Pancreas (tissue), 10 donors: ENCODE data around the gene GPC6. TPM values are rescaled to one million over a fixed set of nuclear protein-coding genes. Genes with fewer than 3 reads are reported as not detected.
"Not testable (repeated sequence)": the region's sequence is repeated elsewhere in the genome, so short reads cannot be mapped to it uniquely, and the experiment has no call there.

Source experiments
- ATAC-seq, 4 donors: fragments of 200-7000 bp; cut with Tn5 transposase; one replicate each; pipeline versions ENCODE4 v1.8.0 to v1.9.1; 2020; ENCODE audit warnings: mild to moderate bottlenecking in 4 of 4, moderate library complexity in 4 of 4
- DNase-seq, 6 donors: peaks; one replicate each; pipeline ENCODE4 v3.0.0-alpha.2; 2020
- FAIRE-seq: peaks from 2 replicates; lab custom pipeline; 2012; peaks lifted over from hg19 to GRCh38; lab: Jason Lieb, UNC
- H3K27ac ChIP-seq, 4 donors: fragments of 200-600 bp; sonication (generic); 1 replicate in 3 of 4; 2 replicates in 1 of 4; pipeline versions ENCODE4 v1.5.0 to v1.8.0; 2020
- H3K27me3 ChIP-seq, 4 donors: fragments of 200-600 bp; one replicate each; pipeline ENCODE4 v1.8.0; 2021
- H3K36me3 ChIP-seq, 3 donors: fragments of 200-600 bp; sonication (generic) in 1 of 3; one replicate each; pipeline versions ENCODE4 v1.5.0 to v1.8.0; 2020 to 2021
- H3K4me1 ChIP-seq, 3 donors: fragments of 200-600 bp; one replicate each; pipeline ENCODE4 v1.8.0; 2021
- H3K4me3 ChIP-seq, 4 donors: fragments of 200-600 bp; sonication (generic) in 2 of 4; one replicate each; pipeline versions ENCODE4 v1.5.0 to v1.8.0; 2020 to 2021
- H3K9me3 ChIP-seq, 4 donors: fragments of 200-600 bp; one replicate each; pipeline ENCODE4 v1.8.0; 2021
- WGBS, 2 donors: extraction: QIAGEN DNeasy Blood & Tissue Kit; methylation state at CpG; one replicate each; pipeline ENCODE4 v1.1.7; 2013; 5-methylcytosine and 5-hydroxymethylcytosine counted together
- intact Hi-C, 3 donors: fragments of 100-400 bp; cut with DNase I; formaldehyde crosslinking; loops; one replicate each; pipeline versions ENCODE4 v1.11.1 to v1.14.2; 2022
- polyA plus RNA-seq, 2 donors: library from polyadenylated mRNA; stranded (reverse); fragments of 200-250 nt; gene quantifications; one replicate each; pipeline ENCODE4 v1.2.3, GENCODE V29; 2013
- total RNA-seq, 6 donors: library from RNA; stranded (reverse); fragmentation: NEBNext Ultra II Directional in 4 of 6; extraction: Animal tissue kit (Norgen Biotek cat#: 25700) in 4 of 6; gene quantifications; one replicate each; pipeline versions ENCODE4 v1.2.1 to v1.2.4, GENCODE V29; 2021 to 2023
- TF ChIP-seq, protein P1 (sequence below), 4 donors: fragments of 200-600 bp; sonication (generic) in 3 of 4; IDR thresholded peaks; one replicate each; pipeline versions ENCODE4 v1.5.0 to v1.8.0; 2021; ENCODE audit warnings: antibody characterized with exemption in 4 of 4
- donor health status: healthy with polysubstance abuse.
- donor health status: DM: no; HTN: no; CAD: no; lungs with moderate emphysema.
- donor health status: DM: no; HTN: no; CAD: no.
- donor health status: control.
- donor health status: control.
- donor health status: Bipolar disorder and iron deficiency.
- donor health status: DM: yes; HTN: yes; CAD: no.
- donor health status: DM: no; HTN: no; CAD: no.
- donor health status: DM: no; HTN: no; CAD: no.
- donor health status: DM: yes; HTN: yes; CAD: no.

Gene GPC6
- total and polyA plus RNA-seq, 8 donors, result 0.23 to 3.3 (median 1.2) TPM

DNA sequence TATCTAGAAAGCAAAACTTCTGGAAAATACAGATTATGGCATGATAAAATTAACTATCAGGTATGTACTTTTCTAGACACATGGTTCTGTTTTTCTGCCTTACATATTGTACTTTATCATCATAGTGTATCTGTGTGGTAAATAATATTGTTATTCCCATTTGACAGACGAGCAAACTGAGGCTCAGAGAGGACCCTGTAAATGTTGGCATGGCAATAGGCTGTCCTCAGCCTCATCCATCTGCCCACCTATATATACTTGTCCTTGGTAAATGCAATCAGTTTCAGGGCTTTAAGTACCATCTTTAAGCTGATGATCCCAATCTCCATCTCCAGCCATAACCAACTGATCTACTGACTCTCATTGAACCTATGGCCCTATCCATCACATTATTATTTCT lies 1074.9 kb downstream of the GPC6 start:
- intact Hi-C loops, result no loop called here
- ATAC-seq (no peak), DNase-seq (no peak), FAIRE-seq (no peak)
- Histone ChIP-seq H3K27ac (no peak overlapping the region), H3K36me3 (no peaks in the 10 kb centered on the region), H3K27me3 (no peaks in the 10 kb centered on the region), H3K4me1 (no peaks in the 10 kb centered on the region), H3K4me3 (no peak overlapping the region), H3K9me3 (no peaks in the 10 kb centered on the region)
- WGBS, 2 donors, result 66 to 88% methylated on average over 1 of the region's 1 CpG
- TF ChIP-seq, protein P1, sequence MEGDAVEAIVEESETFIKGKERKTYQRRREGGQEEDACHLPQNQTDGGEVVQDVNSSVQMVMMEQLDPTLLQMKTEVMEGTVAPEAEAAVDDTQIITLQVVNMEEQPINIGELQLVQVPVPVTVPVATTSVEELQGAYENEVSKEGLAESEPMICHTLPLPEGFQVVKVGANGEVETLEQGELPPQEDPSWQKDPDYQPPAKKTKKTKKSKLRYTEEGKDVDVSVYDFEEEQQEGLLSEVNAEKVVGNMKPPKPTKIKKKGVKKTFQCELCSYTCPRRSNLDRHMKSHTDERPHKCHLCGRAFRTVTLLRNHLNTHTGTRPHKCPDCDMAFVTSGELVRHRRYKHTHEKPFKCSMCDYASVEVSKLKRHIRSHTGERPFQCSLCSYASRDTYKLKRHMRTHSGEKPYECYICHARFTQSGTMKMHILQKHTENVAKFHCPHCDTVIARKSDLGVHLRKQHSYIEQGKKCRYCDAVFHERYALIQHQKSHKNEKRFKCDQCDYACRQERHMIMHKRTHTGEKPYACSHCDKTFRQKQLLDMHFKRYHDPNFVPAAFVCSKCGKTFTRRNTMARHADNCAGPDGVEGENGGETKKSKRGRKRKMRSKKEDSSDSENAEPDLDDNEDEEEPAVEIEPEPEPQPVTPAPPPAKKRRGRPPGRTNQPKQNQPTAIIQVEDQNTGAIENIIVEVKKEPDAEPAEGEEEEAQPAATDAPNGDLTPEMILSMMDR (IDR thresholded peaks at IDR 0.05), result no peak

DNA sequence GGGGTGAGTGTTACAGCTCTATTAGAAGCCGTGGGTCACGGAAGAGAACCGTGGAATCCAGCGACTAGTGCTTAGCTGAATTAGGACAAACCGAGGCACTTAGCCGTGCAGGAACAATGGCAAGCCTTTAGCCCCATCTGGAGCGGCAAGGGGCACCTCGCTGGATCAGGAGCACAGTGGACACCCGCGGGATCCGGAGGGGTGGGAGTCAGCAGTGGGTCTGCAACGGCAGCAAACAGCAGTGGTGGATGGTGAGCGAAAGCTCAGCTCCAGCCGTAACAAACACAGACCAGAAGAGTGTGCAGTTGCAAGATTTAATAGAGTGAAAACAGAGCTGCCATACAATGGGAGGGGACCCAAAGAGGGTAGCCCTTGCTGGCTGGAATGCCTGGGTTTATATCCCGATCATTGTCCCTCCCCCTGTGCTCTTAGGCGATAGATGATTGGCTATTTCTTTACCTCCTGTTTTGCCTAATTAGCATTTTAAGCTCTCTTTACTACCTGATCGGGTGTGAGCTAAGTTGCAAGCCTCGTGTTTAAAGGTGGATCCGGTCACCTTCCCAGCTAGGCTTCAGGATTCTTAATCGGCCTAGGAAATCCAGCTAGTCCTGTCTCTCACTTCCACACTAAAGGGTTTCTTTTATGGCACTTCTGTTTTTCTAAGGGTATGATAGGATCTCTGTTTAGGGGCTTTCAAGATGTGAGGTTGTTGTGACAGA lies 1076.4 kb downstream of the GPC6 start:
- FAIRE-seq, H3K27ac ChIP-seq, intact Hi-C loops, H3K4me3 ChIP-seq, ATAC-seq, H3K27me3 ChIP-seq, H3K36me3 ChIP-seq, H3K4me1 ChIP-seq, H3K9me3 ChIP-seq: not testable (repeated sequence)
- DNase-seq, result peak in 1 of 6 donors; percentile 22
- WGBS, 2 donors, result 93 to 94% methylated on average over 20 of the region's 20 CpGs

DNA sequence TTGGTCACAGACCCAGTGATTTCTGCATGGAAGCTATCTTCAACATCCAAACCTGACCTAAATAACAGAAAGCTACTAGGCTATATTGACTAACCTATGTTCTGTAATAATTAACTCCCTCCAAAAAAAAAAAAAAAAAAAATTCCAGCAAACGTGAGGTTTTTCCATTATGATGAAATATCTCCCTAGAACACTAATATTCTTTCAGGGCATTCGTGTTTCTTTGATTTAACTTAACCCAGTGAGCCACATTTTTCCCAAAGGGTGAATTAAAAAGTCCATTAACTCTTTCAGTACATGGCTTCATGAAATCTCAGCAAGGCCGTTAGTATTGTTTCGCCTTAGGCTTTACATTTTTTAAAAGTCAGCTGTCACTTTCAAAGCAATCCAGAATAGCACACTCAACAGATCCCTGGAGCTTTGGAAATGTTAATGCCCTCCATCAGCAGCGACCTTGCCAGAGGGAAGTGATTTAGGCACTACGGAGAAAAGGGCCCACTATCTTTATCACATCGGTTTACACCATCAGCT lies 1077.1 kb downstream of the GPC6 start:
- TF ChIP-seq, protein P1 (IDR thresholded peaks at IDR 0.05), result no peak
- Histone ChIP-seq H3K9me3 (no peaks in the 10 kb centered on the region), H3K4me1 (no peaks in the 10 kb centered on the region), H3K4me3 (no peak overlapping the region), H3K36me3 (no peaks in the 10 kb centered on the region), H3K27ac (no peak overlapping the region), H3K27me3 (no peaks in the 10 kb centered on the region)
- ATAC-seq, result peak in 1 of 4 donors; percentile 12
- no peak for FAIRE-seq
- DNase-seq, result no peak
- intact Hi-C loops, result no loop called here
- 40 to 47% methylated on average over 7 of the region's 7 CpGs for whole genome bisulfite sequencing, 2 donors

DNA sequence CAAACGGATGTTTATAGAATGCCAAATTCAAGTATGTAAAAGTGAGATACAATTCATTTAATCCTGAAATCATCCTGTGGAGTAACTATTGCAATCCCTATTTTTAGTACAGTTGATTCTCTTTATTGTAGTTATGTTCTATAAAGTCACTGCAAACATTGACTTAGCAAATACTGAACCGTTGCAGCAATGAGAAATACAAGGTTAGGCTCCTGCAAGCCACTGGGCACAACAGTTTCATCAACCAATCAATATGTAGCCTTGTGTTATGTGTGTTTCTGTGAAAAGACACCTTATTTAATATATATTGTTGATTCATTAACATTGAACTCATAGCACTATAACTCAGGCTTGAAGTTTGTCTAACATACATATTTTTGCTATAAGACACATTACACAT lies 1078.4 kb downstream of the GPC6 start:
- H3K9me3 ChIP-seq, result no peaks in the 10 kb centered on the region
- 30 to 33% methylated on average over 2 of the region's 2 CpGs for WGBS, 2 donors
- no peaks in the 10 kb centered on the region for H3K27me3 ChIP-seq
- ATAC-seq (peak in 2 of 4 donors; percentile 46 to 62), FAIRE-seq (no peak), DNase-seq (no peak)
- H3K4me1 ChIP-seq, result no peaks in the 10 kb centered on the region
- H3K27ac ChIP-seq, result no peak overlapping the region
- H3K4me3 ChIP-seq, result no peak overlapping the region
- TF ChIP-seq, protein P1 (IDR thresholded peaks at IDR 0.05), result no peak
- no peaks in the 10 kb centered on the region for H3K36me3 ChIP-seq
- intact Hi-C loops, result no loop called here

DNA sequence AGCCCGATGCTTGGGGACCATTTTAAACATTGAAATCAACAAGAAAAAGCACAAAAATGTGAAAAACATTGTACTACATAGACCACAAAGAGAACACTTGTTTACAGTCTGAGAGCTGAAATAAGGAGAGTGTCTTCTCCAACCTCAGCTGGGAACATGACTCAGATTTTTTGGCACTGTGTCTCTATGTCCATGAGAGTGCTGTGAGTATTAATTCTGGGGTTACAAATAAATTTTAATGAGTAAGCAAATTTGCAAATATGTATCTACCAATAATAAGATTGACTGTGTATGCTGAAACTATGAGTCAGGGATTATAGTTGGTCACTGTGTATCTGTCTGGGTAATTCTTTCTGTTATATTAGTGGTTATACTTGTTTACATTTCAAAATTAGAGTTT lies 1078.9 kb downstream of the GPC6 start:
- H3K9me3 ChIP-seq, result no peaks in the 10 kb centered on the region
- no peaks in the 10 kb centered on the region for H3K4me1 ChIP-seq
- H3K27me3 ChIP-seq, result no peaks in the 10 kb centered on the region
- H3K27ac ChIP-seq, result no peak overlapping the region
- DNase-seq (no peak), ATAC-seq (peak; percentile 28 to 69 (median 64)), FAIRE-seq (no peak)
- 69 to 70% methylated on average over 1 of the region's 1 CpG for WGBS, 2 donors
- no peak overlapping the region for H3K4me3 ChIP-seq
- TF ChIP-seq, protein P1 (IDR thresholded peaks at IDR 0.05), result no peak
- intact Hi-C loops, result no loop called here
- no peaks in the 10 kb centered on the region for H3K36me3 ChIP-seq
